ENCODE data around the gene TMEM106C.
"Not testable (repeated sequence)": the region's sequence is repeated elsewhere in the genome, so short reads cannot be mapped to it uniquely, and the experiment has no call there.

Gene TMEM106C

GRCh38 chr12:47949441-47950341, 13.7 kb upstream of the TMEM106C start:
- DNase-seq, result peak; percentile 28

GRCh38 chr12:47950856-47951468, 12.4 kb upstream of the TMEM106C start:
- DNase-seq, result no peak

- DNase-seq, result no peak
Observed at GRCh38 chr12:47954058-47954457, 9.3 kb upstream of the TMEM106C start.

GRCh38 chr12:47954467-47955045, 8.8 kb upstream of the TMEM106C start:
- DNase-seq, result no peak

GRCh38 chr12:47955059-47955458, 8.3 kb upstream of the TMEM106C start:
- no peak for DNase-seq

GRCh38 chr12:47957671-47958070, 5.7 kb upstream of the TMEM106C start:
- DNase-seq, result not testable (repeated sequence)

- no peak for DNase-seq
Observed at GRCh38 chr12:47962198-47962597, 1.2 kb upstream of the TMEM106C start.

GRCh38 chr12:47964106-47964728, 821 bp downstream of the TMEM106C start:
- no peak for DNase-seq

- no peak for DNase-seq
Observed at GRCh38 chr12:47965581-47965980, 2.2 kb downstream of the TMEM106C start.

- DNase-seq, result no peak
Observed at GRCh38 chr12:47967461-47968321, 4.3 kb downstream of the TMEM106C start.

GRCh38 chr12:47969845-47970244, 6.4 kb downstream of the TMEM106C start:
- no peak for DNase-seq

- DNase-seq, result no peak
Observed at GRCh38 chr12:47970843-47971242, 7.4 kb downstream of the TMEM106C start.

GRCh38 chr12:47972895-47973294, 9.5 kb downstream of the TMEM106C start:
- DNase-seq, result no peak

- no peak for DNase-seq
Observed at GRCh38 chr12:47973870-47974269, 10.5 kb downstream of the TMEM106C start.

- no peak for DNase-seq
Observed at GRCh38 chr12:47975036-47975620, 11.7 kb downstream of the TMEM106C start.

- DNase-seq, result no peak
Observed at GRCh38 chr12:47975816-47976215, 12.4 kb downstream of the TMEM106C start.

GRCh38 chr12:47977046-47977771, 13.8 kb downstream of the TMEM106C start:
- DNase-seq, result no peak

- DNase-seq, result no peak
Observed at GRCh38 chr12:47977772-47978597, 14.6 kb downstream of the TMEM106C start.

GRCh38 chr12:47978598-47978873, 15.1 kb downstream of the TMEM106C start:
- DNase-seq, result no peak

GRCh38 chr12:47979166-47979565, 15.8 kb downstream of the TMEM106C start:
- no peak for DNase-seq

GRCh38 chr12:47979686-47980085, 16.3 kb downstream of the TMEM106C start:
- DNase-seq, result no peak
